ENCODE results near the gene SHMT2. TPM values are rescaled to one million over a fixed set of nuclear protein-coding genes. Genes with fewer than 3 reads are reported as not detected.

SHMT2 gene
- total RNA-seq, 1 experiment from 2014 or later, result 280 TPM

- H3K9me3 ChIP-seq (ENCODE audit: control insufficient read depth in 1 of 2, insufficient read depth in 1 of 2, low read depth in 1 of 2, low read length in 2 of 2), result no peaks in the 10 kb centered on the region
- no peak overlapping the region for H3K4me2 ChIP-seq (ENCODE audit: low read length)
- BruUV-seq (replicated peaks), result no TSS peak
- H3K4me3 ChIP-seq (replicated peaks in 1 of 2; ENCODE audit: low read depth in 1 of 2, low read length in 2 of 2), result no peak overlapping the region
- no peak for TF ChIP-seq FOSL1 (IDR thresholded peaks at IDR 0.05; ENCODE audit: low read depth)
- no peak overlapping the region for H2AFZ ChIP-seq (ENCODE audit: low read depth, low read length, poor library complexity, severe bottlenecking)
- CTCF ChIA-PET, result interaction anchor here (1.5 to 4.6 kb wide), 4 partner anchors 10 to 34 kb away, joined by 3 to 103 read pairs (median 40); partner anchors contain the start of genes SHMT2 and STAC3
- no peaks in the 10 kb centered on the region for H4K20me1 ChIP-seq (ENCODE audit: insufficient read depth)
- POLR2A ChIA-PET, result interaction anchor here (1.5 to 1.7 kb wide), 2 partner anchors 28 to 211 kb away, joined by 3 to 7 read pairs; no protein-coding TSS in a partner anchor
- H3K4me1 ChIP-seq (ENCODE audit: control insufficient read depth in 1 of 2, insufficient read depth in 2 of 2, low read length in 2 of 2), result peaks cover 42 to 62% of the 10 kb centered on the region in 2 experiments
- no peaks in the 10 kb centered on the region for H3K79me2 ChIP-seq (ENCODE audit: insufficient read depth, low read length)
- no peaks in the 10 kb centered on the region for H3K9me2 ChIP-seq (ENCODE audit: insufficient read depth)
- RAD21 ChIA-PET (ENCODE audit: low non-redundant PET in 1 of 2, low total read pairs in 2 of 2, uncharacterized antibody in 2 of 2, unreplicated experiment in 2 of 2), result interaction anchor here in 1 of 2 experiments (2.1 kb wide), 1 partner anchor 28 kb away, joined by 13 read pairs; no protein-coding TSS in a partner anchor
- DNase-seq (ENCODE audit: low read depth, low spot score) (no peak), ATAC-seq (no peak)
- H3K27me3 ChIP-seq (ENCODE audit: insufficient read depth, low read length), result peaks cover 4% of the 10 kb centered on the region; the same call in 1 of the 2 replicates
- H3K36me3 ChIP-seq (ENCODE audit: control insufficient read depth in 1 of 2, insufficient read depth in 2 of 2, low read length in 2 of 2), result no peaks in the 10 kb centered on the region
- intact Hi-C loops (cut with micrococcal nuclease), result loop anchor here (10.0 kb wide), 1 partner anchor 117 kb away; the partner anchor contains the start of gene LRP1
- no peak overlapping the region for H3K27ac ChIP-seq (ENCODE audit: low read depth, low read length)
- H3K9ac ChIP-seq (ENCODE audit: low read length), result no peak overlapping the region
These were observed 12.1 kb downstream of the SHMT2 start for GRCh38 chr12:57241402-57242310.

DNA sequence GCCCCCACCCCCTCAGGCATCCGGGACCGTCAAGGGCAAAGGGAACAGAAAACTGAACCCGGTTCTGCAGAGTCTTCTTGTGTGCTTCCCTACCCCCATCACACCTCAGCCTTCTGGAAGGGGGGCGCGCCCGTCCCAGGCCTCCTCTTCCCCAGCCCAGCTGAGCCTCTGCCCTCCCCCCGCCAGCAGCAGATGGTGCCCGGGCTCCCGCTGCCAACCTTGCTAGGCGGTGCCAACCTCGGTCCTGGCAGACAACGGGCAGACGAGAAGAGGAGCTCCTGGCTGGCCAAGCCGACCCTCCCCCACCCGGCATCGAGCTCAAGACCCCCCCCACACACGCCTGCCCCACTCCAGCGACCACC is 12.8 kb downstream of the SHMT2 start:
- ChIA-PET RAD21 (ENCODE audit: low non-redundant PET in 1 of 2, low total read pairs in 2 of 2, uncharacterized antibody in 2 of 2, unreplicated experiment in 2 of 2) (interaction anchor here in 1 of 2 experiments (2.1 kb wide), 1 partner anchor 29 kb away, joined by 13 read pairs; no protein-coding TSS in a partner anchor), CTCF (interaction anchor here (1.0 to 4.6 kb wide), 17 partner anchors 9 to 220 kb away, joined by 3 to 103 read pairs (median 9); partner anchors contain the start of genes INHBE, LRP1, NXPH4 and SHMT2), POLR2A (interaction anchor here (1.0 to 1.7 kb wide), 5 partner anchors 13 to 210 kb away, joined by 3 to 8 read pairs (median 5); partner anchors contain the start of genes SHMT2 and STAT6)
- intact Hi-C loops (cut with micrococcal nuclease), result loop anchor here (10.0 kb wide), 1 partner anchor 118 kb away; the partner anchor contains the start of gene LRP1
- Histone ChIP-seq H3K4me1 (ENCODE audit: control insufficient read depth in 1 of 2, insufficient read depth in 2 of 2, low read length in 2 of 2) (peaks cover 42 to 62% of the 10 kb centered on the region in 2 experiments), H3K4me2 (ENCODE audit: low read length) (peak overlapping the region; percentile 95), H4K20me1 (ENCODE audit: insufficient read depth) (no peaks in the 10 kb centered on the region), H3K9me3 (ENCODE audit: control insufficient read depth in 1 of 2, insufficient read depth in 1 of 2, low read depth in 1 of 2, low read length in 2 of 2) (no peaks in the 10 kb centered on the region), H3K79me2 (ENCODE audit: insufficient read depth, low read length) (no peaks in the 10 kb centered on the region), H3K36me3 (ENCODE audit: control insufficient read depth in 1 of 2, insufficient read depth in 2 of 2, low read length in 2 of 2) (no peaks in the 10 kb centered on the region), H3K27me3 (ENCODE audit: insufficient read depth, low read length) (peaks cover 4% of the 10 kb centered on the region; the same call in 1 of the 2 replicates), H3K9ac (ENCODE audit: low read length) (no peak overlapping the region), H2AFZ (ENCODE audit: low read depth, low read length, poor library complexity, severe bottlenecking) (no peak overlapping the region), H3K9me2 (ENCODE audit: insufficient read depth) (no peaks in the 10 kb centered on the region), H3K27ac (ENCODE audit: low read depth, low read length) (no peak overlapping the region), H3K4me3 (replicated peaks in 1 of 2; ENCODE audit: low read depth in 1 of 2, low read length in 2 of 2) (no peak overlapping the region)
- BruUV-seq (replicated peaks), result no TSS peak
- TF ChIP-seq CEBPB (IDR thresholded peaks at IDR 0.05; ENCODE audit: low read depth), result no peak
- TF ChIP-seq SP1 (IDR thresholded peaks at IDR 0.05; ENCODE audit: low read depth), result no peak
- no peak for TF ChIP-seq MAX (IDR thresholded peaks at IDR 0.05)
- TF ChIP-seq ATF3 (IDR thresholded peaks at IDR 0.05), result no peak
- no peak for TF ChIP-seq ELF1 (IDR thresholded peaks at IDR 0.05; ENCODE audit: borderline replicate concordance, low read depth)
- TF ChIP-seq RAD21 (IDR thresholded peaks at IDR 0.05; ENCODE audit: low read depth), result no peak
- no peak for TF ChIP-seq CBX3 (IDR thresholded peaks at IDR 0.05; ENCODE audit: low read depth)
- TF ChIP-seq EZH2phosphoT487 (IDR thresholded peaks at IDR 0.05; ENCODE audit: borderline replicate concordance), result no peak
- TF ChIP-seq EGR1 (IDR thresholded peaks at IDR 0.05; ENCODE audit: low read depth), result no peak
- TF ChIP-seq JUND (IDR thresholded peaks at IDR 0.05), result no peak
- TF ChIP-seq FOSL1 (IDR thresholded peaks at IDR 0.05; ENCODE audit: low read depth), result no peak
- TF ChIP-seq SRF (IDR thresholded peaks at IDR 0.05; ENCODE audit: low read depth), result no peak
- no peak for DNase-seq (ENCODE audit: low read depth, low spot score)
- no peak for ATAC-seq
